Measurements from ENCODE around the gene MS4A13.

GRCh38 chr11:60589611-60590010 lies 74.4 kb downstream of the MS4A13 start:
- TF ChIP-seq POLR2AphosphoS5 (IDR thresholded peaks at IDR 0.05; ENCODE audit: borderline replicate concordance, low read depth, low read length) (no peak), EZH2 (IDR thresholded peaks at IDR 0.05) (no peak), FOXP2 (optimal IDR thresholded peaks at IDR 0.05; ENCODE audit: control extremely low read depth, extremely low read length, insufficient read depth) (no peak)
